Glutamatergic neuron (in vitro differentiated cells): ENCODE data around the gene TACC3. TPM values are rescaled to one million over a fixed set of nuclear protein-coding genes. Genes with fewer than 3 reads are reported as not detected.

ENCODE experiments used
- DNase-seq: peaks from one replicate; pipeline ENCODE4 v3.0.0; 2022
- H3K27ac Mint-ChIP-seq: one replicate; pipeline ENCODE4 v1.8.0; 2020; ENCODE audit warnings: mild to moderate bottlenecking, mixed read lengths, inconsistent platforms; ENCODE audit not compliant: unreplicated experiment
- H3K27me3 Mint-ChIP-seq: one replicate; pipeline ENCODE4 v1.8.0; 2020; ENCODE audit warnings: mild to moderate bottlenecking, moderate library complexity, mixed read lengths, inconsistent platforms; ENCODE audit not compliant: unreplicated experiment
- H3K36me3 Mint-ChIP-seq: one replicate; pipeline ENCODE4 v1.8.0; 2020; ENCODE audit warnings: mild to moderate bottlenecking, mixed read lengths, inconsistent platforms; ENCODE audit not compliant: unreplicated experiment
- H3K4me1 Mint-ChIP-seq: one replicate; pipeline ENCODE4 v1.8.0; 2020; ENCODE audit warnings: mild to moderate bottlenecking, low read depth, mixed read lengths, inconsistent platforms; ENCODE audit not compliant: unreplicated experiment
- H3K4me3 Mint-ChIP-seq: one replicate; pipeline ENCODE4 v1.8.0; 2020; ENCODE audit warnings: mild to moderate bottlenecking, mixed read lengths, inconsistent platforms; ENCODE audit not compliant: unreplicated experiment
- H3K9me3 Mint-ChIP-seq: one replicate; pipeline ENCODE4 v1.8.0; 2020; ENCODE audit warnings: mild to moderate bottlenecking, moderate library complexity, mixed read lengths, inconsistent platforms; ENCODE audit not compliant: unreplicated experiment
- CTCF ChIP-seq: fragments of 200-600 bp; sonication (generic); IDR thresholded peaks from one replicate; pipeline ENCODE4 v1.5.0; 2021; ENCODE audit not compliant: partially characterized antibody, unreplicated experiment
- total RNA-seq: library from RNA; stranded (reverse); fragmentation: NEBNext Ultra II Directional; extraction: Animal tissue kit (Norgen Biotek cat#: 25700); gene quantifications from one replicate; pipeline ENCODE4 v1.2.1, GENCODE V29; 2021; ENCODE audit not compliant: unreplicated experiment

Gene TACC3
- total RNA-seq, 1 donor from 2014 or later: 23.0 TPM

DNA sequence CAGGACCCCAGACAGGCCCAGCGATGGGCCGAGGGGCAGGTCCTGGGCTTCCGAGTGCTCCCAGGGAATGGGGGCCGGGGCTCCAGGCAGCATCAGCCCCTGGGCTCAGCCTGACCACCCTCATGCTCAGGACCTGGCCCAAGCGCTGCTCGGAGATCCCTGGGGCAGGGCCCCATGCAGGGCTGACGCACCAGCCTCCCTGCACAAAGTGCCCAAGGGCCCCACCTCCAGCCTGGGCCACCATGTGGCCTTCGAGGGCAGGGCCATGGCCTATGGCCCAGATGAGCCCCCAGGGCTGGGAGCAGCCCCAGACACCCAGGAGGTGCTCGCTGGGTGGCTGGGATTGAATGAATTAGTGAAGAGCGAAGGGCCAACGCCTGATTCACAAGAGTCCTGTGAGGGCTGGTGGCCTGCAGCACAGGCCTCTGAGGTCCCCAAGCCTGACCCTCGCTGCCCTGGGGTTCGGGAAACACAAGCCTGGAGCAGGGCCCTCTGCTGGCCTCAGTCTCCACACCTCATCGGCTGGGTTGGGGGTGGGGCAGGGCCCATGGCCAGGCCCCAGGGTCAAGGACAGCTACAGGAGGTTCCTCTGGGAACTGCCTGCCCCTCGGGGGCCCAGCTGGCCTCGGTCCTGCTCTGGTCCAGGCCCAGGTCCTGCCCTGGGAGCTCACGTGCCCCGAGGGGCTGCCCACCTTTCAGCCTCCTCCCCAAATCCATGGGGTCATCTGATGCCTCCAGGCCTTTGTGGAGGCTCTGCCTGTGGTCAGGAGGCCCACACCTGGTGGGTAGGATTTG is 58.5 kb downstream of the TACC3 start:
- H3K27ac Mint-ChIP-seq: no peak overlapping the region
- H3K27me3 Mint-ChIP-seq: peaks cover 1% of the 10 kb centered on the region
- no peaks in the 10 kb centered on the region for H3K4me1 Mint-ChIP-seq
- no peak for TF ChIP-seq CTCF
- no peak for DNase-seq
- H3K9me3 Mint-ChIP-seq: peaks cover 2% of the 10 kb centered on the region
- H3K4me3 Mint-ChIP-seq: no peak overlapping the region
- H3K36me3 Mint-ChIP-seq: no peaks in the 10 kb centered on the region

- Mint-ChIP-seq H3K4me1 (no peaks in the 10 kb centered on the region), H3K4me3 (no peak overlapping the region), H3K27me3 (peaks cover 1% of the 10 kb centered on the region), H3K9me3 (peaks cover 2% of the 10 kb centered on the region), H3K36me3 (no peaks in the 10 kb centered on the region), H3K27ac (no peak overlapping the region)
- DNase-seq: no peak
- no peak for TF ChIP-seq CTCF
Measured at GRCh38 chr4:1780435-1780834, 59.1 kb downstream of the TACC3 start.

GRCh38 chr4:1783015-1783414 is 61.7 kb downstream of the TACC3 start:
- no peaks in the 10 kb centered on the region for H3K27me3 Mint-ChIP-seq
- peaks cover 2% of the 10 kb centered on the region for H3K9me3 Mint-ChIP-seq
- DNase-seq: no peak
- TF ChIP-seq CTCF: no peak
- H3K36me3 Mint-ChIP-seq: no peaks in the 10 kb centered on the region
- H3K4me3 Mint-ChIP-seq: no peak overlapping the region
- H3K27ac Mint-ChIP-seq: no peak overlapping the region
- H3K4me1 Mint-ChIP-seq: no peaks in the 10 kb centered on the region

- no peak overlapping the region for H3K27ac Mint-ChIP-seq
- H3K4me1 Mint-ChIP-seq: no peaks in the 10 kb centered on the region
- H3K27me3 Mint-ChIP-seq: no peaks in the 10 kb centered on the region
- TF ChIP-seq CTCF: no peak
- DNase-seq: no peak
- no peaks in the 10 kb centered on the region for H3K36me3 Mint-ChIP-seq
- H3K9me3 Mint-ChIP-seq: peaks cover 2% of the 10 kb centered on the region
- no peak overlapping the region for H3K4me3 Mint-ChIP-seq
Measured at GRCh38 chr4:1783970-1784369, 62.6 kb downstream of the TACC3 start.

- no peak for DNase-seq
- Mint-ChIP-seq H3K9me3 (peaks cover 2% of the 10 kb centered on the region), H3K4me1 (no peaks in the 10 kb centered on the region), H3K27me3 (no peaks in the 10 kb centered on the region), H3K4me3 (no peak overlapping the region), H3K36me3 (no peaks in the 10 kb centered on the region), H3K27ac (no peak overlapping the region)
- TF ChIP-seq CTCF: no peak
Measured at GRCh38 chr4:1784395-1784788, 63.1 kb downstream of the TACC3 start.
